Neutrophil (primary cell): ENCODE measurements around the gene MATR3.

Experiments used
- H3K27ac ChIP-seq: fragments of 200-600 bp; sonication (generic); 2 replicates; pipeline ENCODE4 v1.5.1; 2016; ENCODE audit warnings: mild to moderate bottlenecking, moderate library complexity
- H3K27me3 ChIP-seq: fragments of 200-600 bp; sonication (generic); 2 replicates; pipeline ENCODE4 v1.6.0; 2016; ENCODE audit warnings: mild to moderate bottlenecking
- H3K36me3 ChIP-seq: fragments of 200-600 bp; sonication (generic); 2 replicates; pipeline ENCODE4 v1.5.1; 2017
- H3K4me1 ChIP-seq, 2 experiments: fragments of 200-600 bp in 1 of 2; sonication (generic) in 1 of 2; 1 replicate in 1 of 2; 2 replicates in 1 of 2; pipeline versions ENCODE4 v1.5.1 to v1.6.1; 2013 to 2016; ENCODE audit warnings: low read depth in 1 of 2, low read length in 1 of 2, mild to moderate bottlenecking in 1 of 2, moderate library complexity in 1 of 2; ENCODE audit not compliant: control insufficient read depth in 1 of 2, insufficient read depth in 1 of 2
- H3K4me3 ChIP-seq, 2 experiments: fragments of 200-600 bp in 1 of 2; sonication (generic) in 1 of 2; 1 replicate in 1 of 2; 2 replicates in 1 of 2; pipeline ENCODE4 v1.5.1; 2013 to 2016; ENCODE audit warnings: low read depth in 1 of 2, low read length in 1 of 2, mild to moderate bottlenecking in 1 of 2, moderate library complexity in 1 of 2
- H3K9me3 ChIP-seq: fragments of 200-600 bp; sonication (generic); 2 replicates; pipeline ENCODE4 v1.5.1; 2016
- TF ChIP-seq, protein P1 (sequence below): fragments of 200-600 bp; sonication (generic); IDR thresholded peaks from 2 replicates; pipeline ENCODE4 v1.5.1; 2016; ENCODE audit warnings: antibody characterized with exemption

The MATR3 gene

DNA sequence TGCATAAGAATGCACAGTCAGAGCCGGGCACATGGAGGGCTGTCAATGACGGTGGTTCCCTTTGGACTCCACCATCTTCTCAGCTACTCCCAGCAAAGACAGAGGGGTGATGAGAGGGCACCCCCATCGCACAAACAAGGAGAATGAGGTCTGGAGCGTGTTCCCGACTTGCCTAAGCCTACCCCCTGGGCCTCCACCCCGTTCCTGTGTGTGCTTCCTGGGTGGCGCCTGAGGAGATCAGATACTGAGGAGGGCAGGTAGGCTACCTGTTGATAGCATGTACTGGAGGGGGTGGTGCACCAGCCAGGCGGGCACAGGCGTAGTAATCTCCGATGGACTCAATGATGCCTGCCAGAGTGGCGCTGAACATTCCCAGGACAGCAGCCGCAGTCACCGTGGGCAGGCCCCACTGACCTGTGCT, 85.4 kb downstream of the MATR3 start:
- TF ChIP-seq, protein P1, sequence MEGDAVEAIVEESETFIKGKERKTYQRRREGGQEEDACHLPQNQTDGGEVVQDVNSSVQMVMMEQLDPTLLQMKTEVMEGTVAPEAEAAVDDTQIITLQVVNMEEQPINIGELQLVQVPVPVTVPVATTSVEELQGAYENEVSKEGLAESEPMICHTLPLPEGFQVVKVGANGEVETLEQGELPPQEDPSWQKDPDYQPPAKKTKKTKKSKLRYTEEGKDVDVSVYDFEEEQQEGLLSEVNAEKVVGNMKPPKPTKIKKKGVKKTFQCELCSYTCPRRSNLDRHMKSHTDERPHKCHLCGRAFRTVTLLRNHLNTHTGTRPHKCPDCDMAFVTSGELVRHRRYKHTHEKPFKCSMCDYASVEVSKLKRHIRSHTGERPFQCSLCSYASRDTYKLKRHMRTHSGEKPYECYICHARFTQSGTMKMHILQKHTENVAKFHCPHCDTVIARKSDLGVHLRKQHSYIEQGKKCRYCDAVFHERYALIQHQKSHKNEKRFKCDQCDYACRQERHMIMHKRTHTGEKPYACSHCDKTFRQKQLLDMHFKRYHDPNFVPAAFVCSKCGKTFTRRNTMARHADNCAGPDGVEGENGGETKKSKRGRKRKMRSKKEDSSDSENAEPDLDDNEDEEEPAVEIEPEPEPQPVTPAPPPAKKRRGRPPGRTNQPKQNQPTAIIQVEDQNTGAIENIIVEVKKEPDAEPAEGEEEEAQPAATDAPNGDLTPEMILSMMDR = no peak
- no peak overlapping the region for H3K4me3 ChIP-seq
- H3K27ac ChIP-seq = no peak overlapping the region
- H3K36me3 ChIP-seq = peaks cover 21% of the 10 kb centered on the region
- H3K4me1 ChIP-seq = peaks cover 8 to 11% of the 10 kb centered on the region in 2 experiments
- no peaks in the 10 kb centered on the region for H3K27me3 ChIP-seq
- H3K9me3 ChIP-seq = no peaks in the 10 kb centered on the region

DNA sequence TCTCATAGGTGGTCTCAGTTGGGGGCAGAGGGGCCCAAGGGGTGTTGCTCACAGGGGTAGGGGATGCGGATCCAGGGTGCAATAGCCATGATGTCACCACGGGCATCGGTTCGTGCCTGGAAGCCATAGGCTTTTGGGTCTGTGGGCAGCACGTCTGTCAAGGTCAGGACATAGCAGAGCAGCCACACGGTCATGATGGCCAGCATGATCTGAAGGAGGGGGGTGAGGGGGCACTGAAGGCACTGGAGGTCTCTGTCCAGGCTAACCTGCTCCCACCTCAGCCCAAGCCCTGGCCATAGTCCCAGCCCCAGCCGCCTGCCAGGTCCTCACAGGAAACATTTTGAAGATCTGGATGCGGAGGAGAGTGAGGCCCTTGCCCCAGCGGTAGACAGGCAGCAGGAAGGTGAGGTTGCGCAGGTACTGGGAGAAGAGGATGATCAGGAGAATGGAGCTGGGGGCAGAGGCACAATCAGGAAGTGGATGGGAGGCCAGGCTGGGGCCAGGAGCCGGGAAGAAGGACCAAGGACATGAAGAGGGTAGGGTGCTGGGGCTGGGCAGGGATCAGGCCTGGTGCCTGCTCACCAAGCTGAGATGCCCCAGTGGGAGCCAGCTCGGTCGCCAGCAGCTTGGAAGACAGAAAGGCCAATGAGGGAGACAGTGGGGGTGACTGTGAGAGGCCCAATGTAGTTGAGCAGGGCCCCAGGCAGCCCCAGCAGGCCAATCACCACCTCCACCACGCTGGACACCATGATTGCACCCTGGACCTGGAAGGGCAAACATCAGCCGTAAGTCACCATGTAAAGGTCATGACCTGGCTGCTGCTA, 86.3 kb downstream of the MATR3 start:
- Histone ChIP-seq H3K36me3 (peaks cover 13% of the 10 kb centered on the region), H3K27ac (no peak overlapping the region), H3K4me1 (peaks cover 16 to 20% of the 10 kb centered on the region in 2 experiments), H3K9me3 (no peaks in the 10 kb centered on the region), H3K27me3 (no peaks in the 10 kb centered on the region), H3K4me3 (no peak overlapping the region)
- TF ChIP-seq, protein P1 = no peak
